Measurements from ENCODE around the gene CENPF. TPM values are rescaled to one million over a fixed set of nuclear protein-coding genes. Genes with fewer than 3 reads are reported as not detected.

CENPF gene
- polyA plus RNA-seq, 10 donors = 19.3 to 62.8 (median 37.4) TPM

DNA sequence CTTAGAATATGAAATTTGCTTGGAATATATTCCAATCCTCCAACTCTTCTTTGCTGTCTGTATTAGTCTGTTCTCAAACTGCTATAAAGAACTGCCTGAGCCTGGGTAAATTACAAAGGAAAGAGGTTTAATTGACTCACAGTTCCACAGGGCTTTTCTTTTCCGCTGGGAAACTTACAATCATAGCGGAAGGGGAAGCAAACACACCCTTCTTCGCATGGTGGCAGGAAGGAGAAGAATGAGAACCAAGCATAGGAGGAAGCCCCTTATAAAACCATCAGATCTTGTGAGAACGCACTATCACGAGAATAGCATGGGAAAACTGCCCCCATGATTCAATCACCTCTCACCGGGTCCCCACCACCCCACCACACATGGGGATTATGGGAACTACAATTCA is 14.8 kb downstream of the CENPF start:
- no peak for DNase-seq

- DNase-seq = no peak
These were observed 18.2 kb downstream of the CENPF start for GRCh38 chr1:214621236-214621635.

DNA sequence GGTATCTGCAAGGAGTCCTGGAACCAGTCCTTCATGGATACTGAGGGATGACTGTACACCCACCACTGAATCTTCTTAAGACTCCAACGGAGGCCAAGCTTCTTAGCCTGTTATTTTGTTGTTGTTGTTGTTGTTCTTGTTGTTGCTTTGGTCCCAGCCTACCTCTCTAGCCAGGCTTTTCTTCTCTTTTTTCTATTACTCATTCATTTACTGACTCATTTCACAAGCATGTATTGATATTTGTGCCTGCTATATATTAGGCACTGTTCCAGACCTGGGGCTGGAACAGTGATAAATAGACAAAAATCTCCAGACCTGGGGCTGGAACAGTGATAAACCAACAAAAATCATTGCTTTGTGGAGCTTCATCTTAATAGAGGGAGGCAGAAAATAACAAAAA is 20.4 kb downstream of the CENPF start:
- DNase-seq = no peak

DNA sequence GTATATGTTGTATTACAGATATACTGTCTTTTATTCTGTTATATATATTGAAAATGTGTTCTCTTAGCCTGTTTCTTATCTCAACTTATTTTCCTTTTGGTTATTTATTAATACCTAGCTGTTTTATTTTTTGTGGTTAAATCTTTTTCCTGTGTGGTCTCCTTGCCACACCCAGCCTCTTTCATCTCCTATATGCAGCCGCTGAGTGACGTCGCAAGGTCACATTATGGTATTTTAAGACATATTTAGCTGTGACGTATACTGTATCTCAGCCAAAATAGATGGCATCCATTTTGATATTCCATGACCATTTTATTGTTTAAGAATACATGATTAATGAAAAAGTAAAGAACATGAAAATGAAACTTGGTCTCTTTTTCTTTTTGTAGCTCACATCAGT is 29.1 kb downstream of the CENPF start:
- no peak for DNase-seq

DNA sequence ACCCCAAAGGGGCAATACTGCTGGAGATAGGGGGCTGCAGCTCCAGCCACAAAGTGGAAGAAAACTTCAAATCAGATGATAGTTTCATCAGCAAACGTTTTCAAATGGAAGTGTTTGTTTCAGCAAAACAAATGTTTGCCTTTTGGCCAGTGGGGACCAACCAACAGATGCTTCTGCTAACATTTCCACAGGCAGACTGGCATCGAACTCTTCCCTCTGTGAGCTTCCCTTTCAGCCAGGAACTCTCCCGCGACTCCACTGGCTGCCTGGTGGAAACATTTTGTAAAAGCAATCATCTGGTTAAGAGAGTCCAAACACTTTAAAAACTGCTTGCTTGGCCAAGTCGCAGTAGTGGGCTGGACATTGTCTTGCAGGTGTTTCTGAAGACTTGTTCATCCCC is 30.7 kb downstream of the CENPF start:
- DNase-seq = no peak

GRCh38 chr1:214634267-214634666 is 31.3 kb downstream of the CENPF start:
- DNase-seq = no peak

GRCh38 chr1:214635086-214635485 is 32.1 kb downstream of the CENPF start:
- DNase-seq = no peak

DNA sequence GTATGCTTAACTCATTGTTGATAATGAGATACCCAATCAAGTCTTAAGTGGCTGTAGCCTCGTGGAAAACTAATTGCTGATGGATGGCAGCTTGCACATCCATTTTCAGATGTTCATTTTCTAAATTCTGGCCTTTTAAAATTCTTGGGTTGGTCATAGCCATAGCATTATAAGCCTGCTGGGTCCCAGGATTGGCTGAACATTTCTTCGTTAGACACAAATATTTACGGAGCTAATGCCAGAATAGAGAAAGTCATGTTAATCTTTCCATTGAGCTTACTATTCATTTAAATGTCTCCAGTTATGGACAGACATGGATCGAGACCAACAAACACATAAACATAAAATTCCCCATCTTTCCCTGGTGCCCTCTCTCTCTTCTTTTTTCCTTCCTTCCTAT is 32.5 kb downstream of the CENPF start:
- DNase-seq = no peak

DNA sequence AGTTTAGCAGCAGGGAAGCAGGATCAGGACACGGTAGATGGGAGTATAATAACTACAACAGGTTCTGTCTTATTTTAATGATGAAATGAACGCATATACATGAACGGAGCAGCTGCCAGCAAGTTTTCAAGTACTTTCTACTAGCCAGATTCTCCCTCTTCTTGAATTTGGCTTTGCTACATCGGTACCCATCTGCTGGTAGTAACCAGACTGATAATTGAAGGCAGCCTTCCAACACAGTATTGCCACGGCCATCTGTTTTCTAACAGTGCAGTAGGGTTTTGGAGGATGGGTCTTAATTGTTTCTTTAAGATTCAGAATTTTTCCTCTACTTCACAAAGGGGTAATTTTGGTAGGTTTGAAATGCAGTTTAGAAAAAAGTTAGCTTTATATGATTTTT is 33.4 kb downstream of the CENPF start:
- DNase-seq = no peak

DNA sequence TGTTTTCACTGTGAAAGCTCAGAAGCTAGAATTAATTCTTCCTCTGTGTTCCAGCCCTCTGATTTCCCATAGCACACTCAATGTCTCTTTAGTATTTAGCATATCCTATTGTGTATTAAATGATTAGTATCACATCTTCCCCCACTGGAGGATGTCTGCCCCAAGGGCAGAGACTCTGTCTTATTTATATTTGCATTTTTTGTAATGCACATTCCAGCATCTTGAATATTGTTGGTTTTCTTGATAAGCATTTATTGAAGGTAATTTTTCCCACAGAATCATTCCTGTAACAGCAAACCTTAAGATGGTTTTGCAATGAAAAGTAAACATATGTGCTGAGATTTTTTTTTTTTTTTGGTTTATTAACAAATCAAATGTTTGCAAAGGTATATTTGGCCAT is 34.1 kb downstream of the CENPF start:
- DNase-seq = no peak

- DNase-seq = peak in 2 of 3 donors; percentile 33 to 59
These were observed 34.9 kb downstream of the CENPF start for GRCh38 chr1:214637722-214638458.

- DNase-seq = no peak
These were observed 35.4 kb downstream of the CENPF start for GRCh38 chr1:214638459-214638807.

DNA sequence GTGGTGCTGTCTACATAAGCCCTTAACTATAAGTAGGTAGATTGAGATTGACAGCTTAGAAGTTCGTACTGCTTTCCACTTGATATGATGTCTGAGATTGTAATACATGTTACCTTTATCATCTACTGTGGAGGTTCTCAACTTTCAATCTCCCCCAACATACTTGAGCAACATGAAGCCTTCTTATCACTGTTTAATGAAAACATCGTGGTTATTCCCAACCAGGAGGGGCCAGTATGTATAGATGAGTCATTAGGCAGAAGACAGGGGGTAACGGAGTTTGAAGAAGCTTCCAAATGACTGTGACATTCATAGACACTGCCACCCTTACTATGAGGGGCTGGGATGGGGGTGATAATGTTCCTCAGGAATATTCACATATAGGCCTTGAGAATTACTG is 36.0 kb downstream of the CENPF start:
- DNase-seq = no peak

DNA sequence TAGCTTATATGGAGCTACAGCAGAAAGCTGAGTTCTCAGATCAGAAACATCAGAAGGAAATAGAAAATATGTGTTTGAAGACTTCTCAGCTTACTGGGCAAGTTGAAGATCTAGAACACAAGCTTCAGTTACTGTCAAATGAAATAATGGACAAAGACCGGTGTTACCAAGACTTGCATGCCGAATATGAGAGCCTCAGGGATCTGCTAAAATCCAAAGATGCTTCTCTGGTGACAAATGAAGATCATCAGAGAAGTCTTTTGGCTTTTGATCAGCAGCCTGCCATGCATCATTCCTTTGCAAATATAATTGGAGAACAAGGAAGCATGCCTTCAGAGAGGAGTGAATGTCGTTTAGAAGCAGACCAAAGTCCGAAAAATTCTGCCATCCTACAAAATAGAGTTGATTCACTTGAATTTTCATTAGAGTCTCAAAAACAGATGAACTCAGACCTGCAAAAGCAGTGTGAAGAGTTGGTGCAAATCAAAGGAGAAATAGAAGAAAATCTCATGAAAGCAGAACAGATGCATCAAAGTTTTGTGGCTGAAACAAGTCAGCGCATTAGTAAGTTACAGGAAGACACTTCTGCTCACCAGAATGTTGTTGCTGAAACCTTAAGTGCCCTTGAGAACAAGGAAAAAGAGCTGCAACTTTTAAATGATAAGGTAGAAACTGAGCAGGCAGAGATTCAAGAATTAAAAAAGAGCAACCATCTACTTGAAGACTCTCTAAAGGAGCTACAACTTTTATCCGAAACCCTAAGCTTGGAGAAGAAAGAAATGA is 37.6 kb downstream of the CENPF start:
- no peak for DNase-seq

- no peak for DNase-seq
These were observed 38.4 kb downstream of the CENPF start for GRCh38 chr1:214641214-214641895.

GRCh38 chr1:214643030-214643429 is 40.0 kb downstream of the CENPF start:
- no peak for DNase-seq

DNA sequence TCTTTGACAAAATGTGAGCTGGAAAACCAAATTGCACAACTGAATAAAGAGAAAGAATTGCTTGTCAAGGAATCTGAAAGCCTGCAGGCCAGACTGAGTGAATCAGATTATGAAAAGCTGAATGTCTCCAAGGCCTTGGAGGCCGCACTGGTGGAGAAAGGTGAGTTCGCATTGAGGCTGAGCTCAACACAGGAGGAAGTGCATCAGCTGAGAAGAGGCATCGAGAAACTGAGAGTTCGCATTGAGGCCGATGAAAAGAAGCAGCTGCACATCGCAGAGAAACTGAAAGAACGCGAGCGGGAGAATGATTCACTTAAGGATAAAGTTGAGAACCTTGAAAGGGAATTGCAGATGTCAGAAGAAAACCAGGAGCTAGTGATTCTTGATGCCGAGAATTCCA is 42.7 kb downstream of the CENPF start:
- DNase-seq = no peak

GRCh38 chr1:214648801-214649200 is 45.8 kb downstream of the CENPF start:
- DNase-seq = no peak

- DNase-seq = no peak
These were observed 46.6 kb downstream of the CENPF start for GRCh38 chr1:214649607-214650006.

DNA sequence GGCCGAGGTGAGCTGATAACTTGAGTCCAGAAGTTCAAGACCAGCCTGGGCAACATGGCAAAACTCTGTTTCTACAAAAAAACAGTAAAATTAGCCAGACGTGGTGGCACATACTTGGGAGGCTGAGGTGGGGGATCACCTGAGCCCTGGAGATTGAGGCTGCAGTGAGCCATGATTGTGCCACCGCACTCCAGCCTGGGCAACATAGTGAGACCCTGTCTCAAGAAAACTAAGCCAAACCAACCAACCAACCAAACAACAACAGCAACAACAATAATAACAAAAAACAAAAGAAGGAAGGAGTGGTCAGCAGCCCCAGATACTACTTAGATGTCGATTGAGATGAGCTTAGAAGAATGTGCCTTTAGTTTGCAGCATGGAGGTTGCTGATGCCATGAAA is 47.7 kb downstream of the CENPF start:
- DNase-seq = no peak

DNA sequence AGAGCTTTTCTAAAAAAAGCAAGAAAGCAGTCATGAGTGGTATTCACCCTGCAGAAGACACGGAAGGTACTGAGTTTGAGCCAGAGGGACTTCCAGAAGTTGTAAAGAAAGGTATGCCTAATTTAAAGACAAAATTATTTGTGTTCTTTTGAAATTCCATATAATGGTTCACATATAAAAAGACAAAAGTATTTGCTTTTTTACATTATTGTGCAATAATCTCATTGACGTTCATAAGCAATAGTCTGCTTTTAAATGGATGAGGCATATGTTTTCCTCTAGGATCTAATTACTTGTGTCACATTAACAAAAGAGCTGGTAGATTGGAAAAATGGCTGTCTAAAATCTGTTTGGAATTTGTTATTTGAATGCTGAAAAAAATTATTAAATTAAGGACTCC is 54.3 kb downstream of the CENPF start:
- DNase-seq = no peak

GRCh38 chr1:214658175-214658574 is 55.2 kb downstream of the CENPF start:
- DNase-seq = no peak

DNA sequence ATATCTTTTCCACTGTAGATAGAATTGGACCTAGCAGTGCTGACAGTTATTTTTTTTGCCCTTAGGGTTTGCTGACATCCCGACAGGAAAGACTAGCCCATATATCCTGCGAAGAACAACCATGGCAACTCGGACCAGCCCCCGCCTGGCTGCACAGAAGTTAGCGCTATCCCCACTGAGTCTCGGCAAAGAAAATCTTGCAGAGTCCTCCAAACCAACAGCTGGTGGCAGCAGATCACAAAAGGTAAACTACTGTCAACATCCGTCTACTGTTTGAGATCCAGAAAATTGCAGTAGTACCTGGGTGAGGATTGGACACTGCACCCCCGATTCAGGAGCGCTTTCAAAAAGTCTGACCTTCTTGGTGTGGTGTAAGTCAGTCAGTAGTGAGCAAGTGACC is 55.8 kb downstream of the CENPF start:
- peak in 1 of 3 donors; percentile 24 for DNase-seq
